K562 (cell line): ENCODE data around the gene SLAMF6. TPM values are rescaled to one million over a fixed set of nuclear protein-coding genes. Genes with fewer than 3 reads are reported as not detected.

ENCODE experiments used
- ATAC-seq: fragments of 200-7000 bp; cut with Tn5 transposase; 3 replicates; pipeline ENCODE4 v1.9.1; 2020; ENCODE audit warnings: moderate library complexity
- BruUV-seq: library from RNA; stranded (reverse); fragments of 400-500 nt; replicated peaks from 2 replicates; lab custom pipeline; 2021; lab: Mats Ljungman, UMichigan
- CTCF ChIA-PET: fragments of 300-600 bp; formaldehyde crosslinking; extraction: SDS; loops from one replicate; lab custom pipeline; 2021; ENCODE audit warnings: low intra/inter-chr PET ratio; lab: Yijun Ruan, JAX
- POLR2A ChIA-PET: fragments of 300-600, 350-650 bp; sonication (Branson Sonifier 250); formaldehyde crosslinking; extraction: SDS; loops from one replicate; lab custom pipeline; 2021; ENCODE audit warnings: antibody characterized with exemption, inconsistent platforms; lab: Yijun Ruan, JAX
- DNase-seq, 4 experiments: peaks; one replicate each; pipeline versions ENCODE4 v3.0.0 to v3.0.0-alpha.2; 2011 to 2018; ENCODE audit warnings: low spot score in 3 of 4, mixed read lengths in 3 of 4; ENCODE audit errors: extremely low read depth in 1 of 4
- FAIRE-seq: peaks from 2 replicates; lab custom pipeline; 2011; peaks lifted over from hg19 to GRCh38; lab: Jason Lieb, UNC
- H2AFZ ChIP-seq: 2 replicates; pipeline ENCODE4 v1.6.0; 2011; ENCODE audit warnings: low read depth, low read length, control low read depth, inconsistent platforms
- H3K27ac ChIP-seq: fragments of 200-600 bp; 3 replicates; pipeline ENCODE4 v1.8.0; 2011; ENCODE audit warnings: low read depth, mild to moderate bottlenecking, control low read depth, inconsistent platforms, low read length, moderate library complexity, mixed read lengths; ENCODE audit errors: extremely low read depth
- H3K27me3 ChIP-seq, 2 experiments: fragments of 300-600 bp in 1 of 2; 2 replicates in 1 of 2; 3 replicates in 1 of 2; pipeline versions ENCODE4 v1.6.0 to v1.8.0; 2011; ENCODE audit warnings: inconsistent platforms in 2 of 2, low read length in 2 of 2, mild to moderate bottlenecking in 1 of 2, mixed read lengths in 1 of 2, moderate library complexity in 1 of 2; ENCODE audit not compliant: control insufficient read depth in 2 of 2, insufficient read depth in 2 of 2
- H3K36me3 ChIP-seq: fragments of 300-600 bp; 3 replicates; pipeline ENCODE4 v1.8.0; 2011; ENCODE audit warnings: mild to moderate bottlenecking, low read length, inconsistent platforms; ENCODE audit not compliant: control insufficient read depth, insufficient read depth
- H3K4me1 ChIP-seq, 2 experiments: fragments of 200-600 bp in 1 of 2; replicated peaks in 1 of 2; 2 replicates in 1 of 2; 3 replicates in 1 of 2; pipeline versions ENCODE4 v1.5.1 to v1.8.0; 2011; ENCODE audit warnings: inconsistent platforms in 2 of 2, low read length in 2 of 2, mild to moderate bottlenecking in 1 of 2, mixed read lengths in 1 of 2, moderate library complexity in 1 of 2; ENCODE audit not compliant: control insufficient read depth in 2 of 2, insufficient read depth in 2 of 2
- H3K4me2 ChIP-seq: 2 replicates; pipeline ENCODE4 v1.6.1; 2011; ENCODE audit warnings: low read length, control low read depth, inconsistent platforms, mixed read lengths; ENCODE audit not compliant: insufficient read depth
- H3K4me3 ChIP-seq: fragments of 200-600 bp; sonication (generic), shearing (Covaris generic); 2 replicates; pipeline ENCODE4 v1.5.1; 2016; ENCODE audit warnings: control low read depth, inconsistent platforms
- H3K79me2 ChIP-seq: fragments of 200-600 bp; 3 replicates; pipeline ENCODE4 v1.8.0; 2011; ENCODE audit warnings: low read length, inconsistent platforms; ENCODE audit not compliant: control insufficient read depth, insufficient read depth
- H3K9ac ChIP-seq, 2 experiments: 2 replicates each; pipeline versions ENCODE4 v1.6.0 to v1.6.1; 2011; ENCODE audit warnings: low read depth in 2 of 2, low read length in 2 of 2, control low read depth in 1 of 2, inconsistent platforms in 1 of 2, mild to moderate bottlenecking in 1 of 2, mixed read lengths in 1 of 2; ENCODE audit not compliant: insufficient read depth in 1 of 2
- H3K9me1 ChIP-seq: one replicate; pipeline ENCODE4 v1.6.0; 2011; ENCODE audit warnings: inconsistent platforms, mild to moderate bottlenecking, low read length, moderate library complexity; ENCODE audit not compliant: control insufficient read depth, insufficient read depth
- H3K9me3 ChIP-seq: replicated peaks from 2 replicates; pipeline ENCODE4 v1.5.1; 2011; ENCODE audit warnings: low read depth, low read length, inconsistent platforms; ENCODE audit not compliant: control insufficient read depth, insufficient read depth
- H4K20me1 ChIP-seq: replicated peaks from 2 replicates; pipeline ENCODE4 v1.6.1; 2011; ENCODE audit warnings: low read length, inconsistent platforms, mixed read lengths; ENCODE audit not compliant: control insufficient read depth, insufficient read depth
- FOXP1 ChIP-seq: sonication (generic); formaldehyde crosslinking; IDR thresholded peaks from 2 replicates; pipeline ENCODE4 v1.8.0; 2022; ENCODE audit warnings: mild to moderate bottlenecking, missing genetic modification reagents
- MLX ChIP-seq, 2 experiments: fragments of 450-650 bp in 1 of 2; sonication (generic) in 1 of 2; formaldehyde crosslinking; conservative IDR thresholded peaks; 2 replicates each; pipeline versions ENCODE4 v1.4.0 to v1.8.1; 2020 to 2022; ENCODE audit warnings: mild to moderate bottlenecking in 1 of 2, missing genetic modification reagents in 1 of 2
- SIN3A ChIP-seq, 2 experiments: fragments of 150-350 bp in 1 of 2; IDR thresholded peaks; 2 replicates each; pipeline ENCODE4 v1.6.1; 2011 to 2016; ENCODE audit warnings: borderline replicate concordance in 2 of 2, low read depth in 2 of 2, low read length in 2 of 2, mild to moderate bottlenecking in 2 of 2, moderate library complexity in 2 of 2; ENCODE audit not compliant: control insufficient read depth in 1 of 2
- SNRNP70 ChIP-seq: fragments of 200-400 bp; formaldehyde crosslinking; optimal IDR thresholded peaks from 2 replicates; pipeline ENCODE3; 2017; ENCODE audit warnings: low read depth, low read length
- ZFP1 ChIP-seq: fragments of 450-650 bp; formaldehyde crosslinking; IDR thresholded peaks from 2 replicates; pipeline ENCODE4 v1.4.0; 2020; ENCODE audit warnings: mild to moderate bottlenecking, mixed read lengths
- ZSCAN32 ChIP-seq: fragments of 450-650 bp; formaldehyde crosslinking; IDR thresholded peaks from 2 replicates; pipeline ENCODE4 v1.4.0; 2020; ENCODE audit warnings: mild to moderate bottlenecking, moderate library complexity
- WGBS: fragments of 100-300 bp; shearing (Covaris generic); methylation state at CpG from one replicate; pipeline ENCODE4 v1.1.6; 2016; ENCODE audit warnings: low coverage, mixed read lengths; ENCODE audit not compliant: insufficient coverage; ENCODE audit errors: missing lambda C conversion rate; 5-methylcytosine and 5-hydroxymethylcytosine counted together
- in situ Hi-C: fragments of 300-500 bp; cut with MboI; formaldehyde crosslinking; loops from 4 replicates; pipeline ENCODE4 v1.15.0; 2018; ENCODE audit warnings: inconsistent platforms, mixed read lengths
- intact Hi-C: fragments of 100-400 bp; cut with micrococcal nuclease; formaldehyde crosslinking; loops from 2 replicates; pipeline ENCODE4 v1.14.2; 2022
- polyA plus RNA-seq, 8 experiments: library from polyadenylated mRNA; depleted of rRNA in 4 of 8; stranded (reverse) in 5 of 8; unstranded in 3 of 8; fragments of >200 nt; fragmentation: Nextera tagmentation in 2 of 8; fragmentation: Illumina TruSeq in 1 of 8; extraction: Ambion mirVana in 2 of 8; extraction: Trizol in 1 of 8; gene quantifications; 2 replicates each; pipeline versions ENCODE4 v1.2.1 to v1.2.3, GENCODE V29; 2011 to 2014; ENCODE audit warnings: inconsistent platforms in 1 of 8, missing spikeins in 1 of 8
- total RNA-seq, 7 experiments: library from RNA; depleted of rRNA in 6 of 7; stranded (reverse); fragments of >200 nt in 6 of 7; fragmentation: Illumina TruSeq in 2 of 7; extraction: Trizol in 2 of 7; gene quantifications; 2 replicates each; pipeline versions ENCODE4 v1.2.1 to v1.2.3, GENCODE V29; 2011 to 2021; ENCODE audit warnings: low replicate concordance in 1 of 7

The SLAMF6 gene
- total and polyA plus RNA-seq, 9 of the 15 experiments (the other 6 are each of a cell fraction or from before 2014, with no cell fraction given) = 0.56 to 4.8 (median 1.1) TPM

DNA sequence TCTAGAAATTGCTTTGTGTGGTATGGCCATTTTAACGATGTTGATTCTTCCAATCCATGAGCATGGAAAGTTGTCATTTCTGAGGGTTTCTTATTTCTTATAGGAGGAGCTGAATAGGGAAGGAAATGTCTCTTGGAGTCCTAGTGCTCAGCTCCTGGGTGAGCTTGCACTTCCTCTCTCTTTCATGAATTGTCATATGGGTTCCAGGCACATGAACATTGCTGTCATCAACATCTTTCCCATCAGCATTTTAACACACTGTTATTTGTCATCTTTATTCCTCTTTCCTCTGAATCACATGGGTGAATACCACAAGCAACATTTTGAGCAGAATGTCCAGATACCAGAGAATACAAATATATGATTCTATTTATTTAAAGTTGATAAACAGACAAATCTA is 23.4 kb downstream of the SLAMF6 start:
- WGBS = 7% methylated on average over 1 of the region's 1 CpG
- no peak overlapping the region for H3K9ac ChIP-seq
- H3K4me2 ChIP-seq = no peak overlapping the region
- ChIA-PET POLR2A (no interaction called here), CTCF (no interaction called here)
- ATAC-seq = no peak
- intact Hi-C loops = loop anchor here (5.0 kb wide), 1 partner anchor 43 kb away; no protein-coding TSS in a partner anchor
- DNase-seq = no peak
- H3K9me1 ChIP-seq = no peaks in the 10 kb centered on the region
- no peaks in the 10 kb centered on the region for H4K20me1 ChIP-seq
- in situ Hi-C loops = no loop called here
- no peaks in the 10 kb centered on the region; the same call in none of the 2 replicates for H3K9me3 ChIP-seq
- H3K27ac ChIP-seq = no peak overlapping the region
- FAIRE-seq = no peak
- H3K4me3 ChIP-seq = no peak overlapping the region
- TF ChIP-seq SIN3A (IDR thresholded peaks at IDR 0.05; ENCODE audit: borderline replicate concordance in 2 of 2, control insufficient read depth in 1 of 2, low read depth in 2 of 2, low read length in 2 of 2) (no peak), ZFP1 (CRISPR knock-in tag) (no peak), SNRNP70 (no peak), FOXP1 (CRISPR knock-in tag) (no peak), ZSCAN32 (CRISPR knock-in tag) (no peak), MLX (CRISPR knock-in tag; conservative IDR thresholded peaks at IDR 0.05) (no peak)
- H3K36me3 ChIP-seq = no peaks in the 10 kb centered on the region
- H2AFZ ChIP-seq = no peak overlapping the region
- no peaks in the 10 kb centered on the region for H3K79me2 ChIP-seq
- no peaks in the 10 kb centered on the region for H3K27me3 ChIP-seq
- no TSS peak for BruUV-seq
- H3K4me1 ChIP-seq = 0 out of 5 replicates have a peak, but pooled peaks cover 0 to 4% of the 10 kb centered on the region in 2 experiments
